Smooth muscle cell (in vitro differentiated cells): ENCODE results near the gene RAPSN. TPM values are rescaled to one million over a fixed set of nuclear protein-coding genes. Genes with fewer than 3 reads are reported as not detected.
A peak's percentile ranks its signal among the peaks of the same experiment; 100 is the strongest.
"Not testable (repeated sequence)": the region's sequence is repeated elsewhere in the genome, so short reads cannot be mapped to it uniquely, and the experiment has no call there.

Source experiments
- DNase-seq: peaks from one replicate; lab custom pipeline; 2025; ENCODE audit not compliant: unreplicated experiment; lab: John Stamatoyannopoulos, UW
- H2AFZ ChIP-seq: fragments of 200-600 bp; sonication (generic); 2 replicates; pipeline ENCODE4 v1.6.0; 2016; ENCODE audit warnings: antibody characterized with exemption, low read depth, mild to moderate bottlenecking
- H3F3A ChIP-seq: fragments of 200-600 bp; sonication (generic); 2 replicates; pipeline ENCODE4 v1.6.0; 2017; ENCODE audit warnings: antibody characterized with exemption, low read depth
- H3K27ac ChIP-seq: fragments of 200-600 bp; sonication (generic); 2 replicates; pipeline ENCODE4 v1.5.1; 2016; ENCODE audit warnings: low read depth, mild to moderate bottlenecking
- H3K27me3 ChIP-seq: fragments of 200-600 bp; sonication (generic); 2 replicates; pipeline ENCODE4 v1.6.1; 2016; ENCODE audit warnings: low read depth, mild to moderate bottlenecking
- H3K36me3 ChIP-seq: fragments of 200-600 bp; sonication (generic); 2 replicates; pipeline ENCODE4 v1.5.1; 2016; ENCODE audit warnings: low read depth
- H3K4me1 ChIP-seq: fragments of 200-600 bp; sonication (generic); 2 replicates; pipeline ENCODE4 v1.5.1; 2016; ENCODE audit warnings: low read depth
- H3K4me2 ChIP-seq: fragments of 200-600 bp; sonication (generic); 2 replicates; pipeline ENCODE4 v1.6.0; 2016; ENCODE audit warnings: mild to moderate bottlenecking
- H3K4me3 ChIP-seq: fragments of 200-600 bp; sonication (generic); 2 replicates; pipeline ENCODE4 v1.5.1; 2016; ENCODE audit warnings: mild to moderate bottlenecking
- H3K79me2 ChIP-seq: fragments of 200-600 bp; sonication (generic); 2 replicates; pipeline ENCODE4 v1.6.0; 2016; ENCODE audit warnings: low read depth, mild to moderate bottlenecking
- H3K9ac ChIP-seq: fragments of 200-600 bp; sonication (generic); 2 replicates; pipeline ENCODE4 v1.6.0; 2016; ENCODE audit warnings: low read depth
- H3K9me3 ChIP-seq: fragments of 200-600 bp; sonication (generic); replicated peaks from 2 replicates; pipeline ENCODE4 v1.5.1; 2016; ENCODE audit warnings: low read depth
- H4K20me1 ChIP-seq: fragments of 200-600 bp; sonication (generic); 2 replicates; pipeline ENCODE4 v1.6.0; 2016; ENCODE audit warnings: low read depth
- WGBS: methylation state at CpG from one replicate; pipeline ENCODE4 v1.1.7; 2016; ENCODE audit warnings: low lambda C conversion rate; 5-methylcytosine and 5-hydroxymethylcytosine counted together
- polyA plus RNA-seq: library from polyadenylated mRNA; unstranded; fragments of >200 nt; fragmentation: Nextera tagmentation; extraction: Ambion mirVana; gene quantifications from 2 replicates; pipeline ENCODE4 v1.2.1, GENCODE V29; 2016
- total RNA-seq: library from RNA; depleted of rRNA; stranded (reverse); fragments of >200 nt; gene quantifications from 2 replicates; pipeline ENCODE4 v1.2.3, GENCODE V29; 2014
- TF ChIP-seq, protein P1 (sequence below): fragments of 200-600 bp; sonication (generic); IDR thresholded peaks from 2 replicates; pipeline ENCODE4 v1.5.1; 2017; ENCODE audit warnings: borderline replicate concordance, mild to moderate bottlenecking, antibody characterized with exemption; ENCODE audit not compliant: insufficient read depth, poor library complexity, severe bottlenecking

Gene RAPSN
- total and polyA plus RNA-seq, 2 experiments from 2014 or later: 0.41 TPM; not detected in 1

DNA sequence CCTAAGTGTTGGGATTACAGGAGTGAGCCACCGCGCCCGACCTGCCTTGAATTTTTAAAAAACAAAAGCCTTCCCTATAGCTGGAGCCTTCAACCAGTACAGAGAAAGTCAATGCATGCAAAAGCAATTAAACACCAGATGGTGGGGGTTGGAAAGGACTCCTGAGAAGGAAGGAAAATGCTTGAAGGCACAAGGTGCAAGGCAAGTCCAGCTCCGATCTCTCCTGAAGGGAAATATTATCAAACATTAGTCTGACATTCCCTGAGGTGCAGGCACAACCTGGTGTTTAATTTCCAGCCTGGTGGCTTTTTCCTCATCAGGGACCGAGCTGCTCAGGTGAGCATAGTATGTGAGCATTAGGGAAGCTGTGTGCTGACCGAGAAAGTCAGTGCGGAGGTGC lies 12.9 kb upstream of the RAPSN start:
- Histone ChIP-seq H3K9me3 (no peaks in the 10 kb centered on the region), H3K4me1 (peaks cover 26% of the 10 kb centered on the region), H3K36me3 (no peaks in the 10 kb centered on the region), H3F3A (no peaks in the 10 kb centered on the region), H3K27me3 (no peaks in the 10 kb centered on the region), H3K9ac (no peak overlapping the region), H4K20me1 (peaks cover 27% of the 10 kb centered on the region), H3K4me3 (no peak overlapping the region), H3K4me2 (no peak overlapping the region), H2AFZ (no peak overlapping the region), H3K79me2 (peaks cover under 1% of the 10 kb centered on the region), H3K27ac (no peak overlapping the region)
- TF ChIP-seq, protein P1, sequence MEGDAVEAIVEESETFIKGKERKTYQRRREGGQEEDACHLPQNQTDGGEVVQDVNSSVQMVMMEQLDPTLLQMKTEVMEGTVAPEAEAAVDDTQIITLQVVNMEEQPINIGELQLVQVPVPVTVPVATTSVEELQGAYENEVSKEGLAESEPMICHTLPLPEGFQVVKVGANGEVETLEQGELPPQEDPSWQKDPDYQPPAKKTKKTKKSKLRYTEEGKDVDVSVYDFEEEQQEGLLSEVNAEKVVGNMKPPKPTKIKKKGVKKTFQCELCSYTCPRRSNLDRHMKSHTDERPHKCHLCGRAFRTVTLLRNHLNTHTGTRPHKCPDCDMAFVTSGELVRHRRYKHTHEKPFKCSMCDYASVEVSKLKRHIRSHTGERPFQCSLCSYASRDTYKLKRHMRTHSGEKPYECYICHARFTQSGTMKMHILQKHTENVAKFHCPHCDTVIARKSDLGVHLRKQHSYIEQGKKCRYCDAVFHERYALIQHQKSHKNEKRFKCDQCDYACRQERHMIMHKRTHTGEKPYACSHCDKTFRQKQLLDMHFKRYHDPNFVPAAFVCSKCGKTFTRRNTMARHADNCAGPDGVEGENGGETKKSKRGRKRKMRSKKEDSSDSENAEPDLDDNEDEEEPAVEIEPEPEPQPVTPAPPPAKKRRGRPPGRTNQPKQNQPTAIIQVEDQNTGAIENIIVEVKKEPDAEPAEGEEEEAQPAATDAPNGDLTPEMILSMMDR: no peak
- no peak for DNase-seq
- 96% methylated on average over 7 of the region's 7 CpGs for WGBS

- Histone ChIP-seq H3K9ac (no peak overlapping the region), H3K27ac (no peak overlapping the region), H3K36me3 (no peaks in the 10 kb centered on the region), H3K79me2 (no peaks in the 10 kb centered on the region), H3K4me1 (peaks cover 17% of the 10 kb centered on the region), H4K20me1 (peaks cover 16% of the 10 kb centered on the region), H3K27me3 (no peaks in the 10 kb centered on the region), H2AFZ (no peak overlapping the region), H3K4me3 (no peak overlapping the region), H3K9me3 (no peaks in the 10 kb centered on the region), H3F3A (no peaks in the 10 kb centered on the region), H3K4me2 (no peak overlapping the region)
- no peak for DNase-seq
- WGBS: 95% methylated on average over 2 of the region's 2 CpGs
- TF ChIP-seq, protein P1: no peak
Measured at GRCh38 chr11:47460571-47461235, 11.8 kb upstream of the RAPSN start.

GRCh38 chr11:47454258-47454671 lies 5.3 kb upstream of the RAPSN start:
- not testable (repeated sequence) for H4K20me1 ChIP-seq, H3K4me1 ChIP-seq, H3K9ac ChIP-seq, H3K4me2 ChIP-seq, H3K9me3 ChIP-seq, H3K36me3 ChIP-seq, H3F3A ChIP-seq, H2AFZ ChIP-seq, DNase-seq, H3K27me3 ChIP-seq, H3K4me3 ChIP-seq, H3K79me2 ChIP-seq, H3K27ac ChIP-seq
- TF ChIP-seq, protein P1: peak; percentile 68
- WGBS: 46% methylated on average over 8 of the region's 8 CpGs

- H3K27ac ChIP-seq: no peak overlapping the region
- no peaks in the 10 kb centered on the region for H3K36me3 ChIP-seq
- no peaks in the 10 kb centered on the region for H3K9me3 ChIP-seq
- TF ChIP-seq, protein P1: no peak
- no peaks in the 10 kb centered on the region for H4K20me1 ChIP-seq
- H3K27me3 ChIP-seq: no peaks in the 10 kb centered on the region
- H3K4me2 ChIP-seq: no peak overlapping the region
- H3K4me1 ChIP-seq: no peaks in the 10 kb centered on the region
- no peaks in the 10 kb centered on the region for H3F3A ChIP-seq
- H3K79me2 ChIP-seq: no peaks in the 10 kb centered on the region
- WGBS: 89% methylated on average over 8 of the region's 8 CpGs
- no peak overlapping the region for H2AFZ ChIP-seq
- H3K9ac ChIP-seq: no peak overlapping the region
- no peak for DNase-seq
- no peak overlapping the region for H3K4me3 ChIP-seq
Measured at GRCh38 chr11:47453365-47453764, 4.4 kb upstream of the RAPSN start.
